MM.1S (cell line): ENCODE data around the gene DOCK4.

Source experiments
- CTCF ChIP-seq: fragments of 300-600 bp; sonication (generic); IDR thresholded peaks from 2 replicates; pipeline ENCODE4 v1.5.1; 2016; ENCODE audit warnings: antibody characterized with exemption, low read length, mixed read lengths
- EZH2 ChIP-seq: fragments of 300-600 bp; sonication (generic); optimal IDR thresholded peaks from 2 replicates; pipeline ENCODE3; 2017; ENCODE audit warnings: low read depth, mild to moderate bottlenecking, antibody characterized with exemption, low read length, mixed read lengths
- EZH2phosphoT487 ChIP-seq: fragments of 300-600 bp; sonication (generic); IDR thresholded peaks from 2 replicates; pipeline ENCODE4 v1.6.1; 2018; ENCODE audit warnings: antibody characterized with exemption, low read length

- no peak for TF ChIP-seq CTCF
- TF ChIP-seq EZH2phosphoT487 = no peak
- no peak for TF ChIP-seq EZH2
Measured at GRCh38 chr7:111852081-111852480, 354.1 kb downstream of the DOCK4 start.
